ENCODE data around the gene HPN.

The HPN gene

GRCh38 chr19:35062942-35063341 is 21.4 kb downstream of the HPN start:
- no peak overlapping the region for H3K9ac ChIP-seq (ENCODE audit: low read length)
- no peaks in the 10 kb centered on the region for H3K79me2 ChIP-seq (ENCODE audit: insufficient read depth, low read length)
- TF ChIP-seq EZH2 (IDR thresholded peaks at IDR 0.05; ENCODE audit: borderline replicate concordance, low read length) (no peak), CTCF (IDR thresholded peaks at IDR 0.05; ENCODE audit: low read length) (no peak)
- no peaks in the 10 kb centered on the region for H3K9me3 ChIP-seq (ENCODE audit: low read length)
- no peak overlapping the region for H2AFZ ChIP-seq (ENCODE audit: low read length)
- peaks cover 8% of the 10 kb centered on the region for H3K4me1 ChIP-seq (ENCODE audit: insufficient read depth, low read length, severe bottlenecking)
- no peak overlapping the region for H3K4me2 ChIP-seq (ENCODE audit: low read length)
- H4K20me1 ChIP-seq (ENCODE audit: insufficient read depth, low read length), result no peaks in the 10 kb centered on the region
- H3K9me2 ChIP-seq (ENCODE audit: low read depth, low read length), result no peaks in the 10 kb centered on the region
- no peak overlapping the region for H3K4me3 ChIP-seq (ENCODE audit: low read depth, low read length, poor library complexity, severe bottlenecking)
- no peak overlapping the region for H3K27ac ChIP-seq (ENCODE audit: low read depth, low read length, poor library complexity, severe bottlenecking)
- H3K27me3 ChIP-seq (ENCODE audit: insufficient read depth, low read length), result no peaks in the 10 kb centered on the region
- no peaks in the 10 kb centered on the region for H3F3A ChIP-seq (ENCODE audit: insufficient read depth, low read length)
- H3K36me3 ChIP-seq (ENCODE audit: insufficient read depth, low read length), result no peaks in the 10 kb centered on the region

GRCh38 chr19:35063940-35064818 is 22.7 kb downstream of the HPN start:
- TF ChIP-seq EZH2 (IDR thresholded peaks at IDR 0.05; ENCODE audit: borderline replicate concordance, low read length) (no peak), CTCF (IDR thresholded peaks at IDR 0.05; ENCODE audit: low read length) (no peak)
- no peaks in the 10 kb centered on the region for H3F3A ChIP-seq (ENCODE audit: insufficient read depth, low read length)
- no peaks in the 10 kb centered on the region for H3K79me2 ChIP-seq (ENCODE audit: insufficient read depth, low read length)
- no peak overlapping the region for H2AFZ ChIP-seq (ENCODE audit: low read length)
- H3K4me1 ChIP-seq (ENCODE audit: insufficient read depth, low read length, severe bottlenecking), result peaks cover 9% of the 10 kb centered on the region
- no peak overlapping the region for H3K4me2 ChIP-seq (ENCODE audit: low read length)
- no peaks in the 10 kb centered on the region for H4K20me1 ChIP-seq (ENCODE audit: insufficient read depth, low read length)
- no peaks in the 10 kb centered on the region for H3K36me3 ChIP-seq (ENCODE audit: insufficient read depth, low read length)
- H3K9me3 ChIP-seq (ENCODE audit: low read length), result no peaks in the 10 kb centered on the region
- no peak overlapping the region for H3K4me3 ChIP-seq (ENCODE audit: low read depth, low read length, poor library complexity, severe bottlenecking)
- H3K27ac ChIP-seq (ENCODE audit: low read depth, low read length, poor library complexity, severe bottlenecking), result no peak overlapping the region
- H3K9ac ChIP-seq (ENCODE audit: low read length), result no peak overlapping the region
- peaks cover 1% of the 10 kb centered on the region; the same call in 1 of the 2 replicates for H3K27me3 ChIP-seq (ENCODE audit: insufficient read depth, low read length)
- no peaks in the 10 kb centered on the region for H3K9me2 ChIP-seq (ENCODE audit: low read depth, low read length)

GRCh38 chr19:35065574-35065973 is 24.1 kb downstream of the HPN start:
- TF ChIP-seq EZH2 (IDR thresholded peaks at IDR 0.05; ENCODE audit: borderline replicate concordance, low read length) (no peak), CTCF (IDR thresholded peaks at IDR 0.05; ENCODE audit: low read length) (no peak)
- H3K27ac ChIP-seq (ENCODE audit: low read depth, low read length, poor library complexity, severe bottlenecking), result no peak overlapping the region
- H3K79me2 ChIP-seq (ENCODE audit: insufficient read depth, low read length), result no peaks in the 10 kb centered on the region
- no peaks in the 10 kb centered on the region for H3K9me3 ChIP-seq (ENCODE audit: low read length)
- no peaks in the 10 kb centered on the region for H3F3A ChIP-seq (ENCODE audit: insufficient read depth, low read length)
- H2AFZ ChIP-seq (ENCODE audit: low read length), result no peak overlapping the region
- no peaks in the 10 kb centered on the region; the same call in 1 of the 2 replicates for H3K36me3 ChIP-seq (ENCODE audit: insufficient read depth, low read length)
- no peak overlapping the region for H3K4me3 ChIP-seq (ENCODE audit: low read depth, low read length, poor library complexity, severe bottlenecking)
- peaks cover 14% of the 10 kb centered on the region for H3K27me3 ChIP-seq (ENCODE audit: insufficient read depth, low read length)
- H3K9me2 ChIP-seq (ENCODE audit: low read depth, low read length), result no peaks in the 10 kb centered on the region
- peaks cover 14% of the 10 kb centered on the region for H3K4me1 ChIP-seq (ENCODE audit: insufficient read depth, low read length, severe bottlenecking)
- no peak overlapping the region for H3K9ac ChIP-seq (ENCODE audit: low read length)
- H4K20me1 ChIP-seq (ENCODE audit: insufficient read depth, low read length), result no peaks in the 10 kb centered on the region
- H3K4me2 ChIP-seq (ENCODE audit: low read length), result no peak overlapping the region
